GM18526 (cell line): ENCODE results near the gene PEX26.

Source experiments
- POLR2A ChIP-seq: IDR thresholded peaks from 3 replicates; pipeline ENCODE4 v1.6.1; 2011; ENCODE audit not compliant: insufficient read length; ENCODE audit errors: extremely low read depth

The PEX26 gene

DNA sequence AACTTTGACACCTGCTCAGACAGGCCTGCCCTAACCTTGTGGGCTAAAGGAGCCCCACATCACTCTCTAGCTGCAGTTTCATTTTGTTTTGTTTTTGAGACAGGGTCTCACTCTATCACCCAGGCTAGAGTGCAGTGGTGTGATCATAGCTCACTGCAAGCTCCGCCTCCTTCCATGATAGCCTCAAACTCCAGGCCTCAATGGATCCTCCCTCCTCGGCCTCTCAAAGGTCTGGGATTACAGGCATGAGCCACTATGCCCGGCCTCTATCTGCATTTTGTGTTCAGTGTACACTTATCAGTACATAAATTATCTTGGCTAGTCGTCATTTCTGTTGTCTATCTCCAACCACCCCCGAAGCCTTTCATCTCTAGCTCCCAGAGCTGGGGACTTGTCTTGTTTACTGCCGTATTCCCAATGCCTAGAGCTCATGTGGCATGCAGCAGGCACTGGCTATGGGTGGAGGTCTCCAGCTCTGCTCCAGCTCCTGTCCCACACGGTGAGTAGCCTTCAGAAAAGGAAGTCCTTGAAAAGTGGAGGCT is 22.1 kb upstream of the PEX26 start:
- no peak for TF ChIP-seq POLR2A

DNA sequence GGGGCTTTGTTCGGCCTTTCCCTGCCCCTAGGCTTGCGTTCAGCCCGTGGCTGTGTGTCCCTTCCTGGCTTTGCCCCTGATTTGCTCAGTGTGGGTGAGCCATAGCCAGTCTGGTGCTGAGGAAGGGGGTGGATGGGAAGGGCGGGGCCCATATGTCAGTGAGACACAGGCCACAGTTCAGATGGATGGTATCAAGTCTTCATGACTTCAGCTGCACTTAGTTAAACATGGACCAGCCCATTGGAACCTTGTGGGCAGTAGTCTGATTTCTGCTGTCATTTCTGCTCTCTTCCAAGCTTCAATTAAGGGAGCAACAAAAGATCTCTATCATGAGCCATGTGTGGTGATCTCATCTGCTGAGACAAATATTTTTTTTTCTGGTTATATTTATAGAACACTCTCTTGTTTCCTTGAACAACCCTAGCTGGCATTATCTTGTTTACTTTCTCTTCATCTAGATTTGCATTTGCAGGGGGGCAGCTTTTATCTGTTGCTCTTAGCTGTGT is 21.6 kb upstream of the PEX26 start:
- TF ChIP-seq POLR2A: no peak

DNA sequence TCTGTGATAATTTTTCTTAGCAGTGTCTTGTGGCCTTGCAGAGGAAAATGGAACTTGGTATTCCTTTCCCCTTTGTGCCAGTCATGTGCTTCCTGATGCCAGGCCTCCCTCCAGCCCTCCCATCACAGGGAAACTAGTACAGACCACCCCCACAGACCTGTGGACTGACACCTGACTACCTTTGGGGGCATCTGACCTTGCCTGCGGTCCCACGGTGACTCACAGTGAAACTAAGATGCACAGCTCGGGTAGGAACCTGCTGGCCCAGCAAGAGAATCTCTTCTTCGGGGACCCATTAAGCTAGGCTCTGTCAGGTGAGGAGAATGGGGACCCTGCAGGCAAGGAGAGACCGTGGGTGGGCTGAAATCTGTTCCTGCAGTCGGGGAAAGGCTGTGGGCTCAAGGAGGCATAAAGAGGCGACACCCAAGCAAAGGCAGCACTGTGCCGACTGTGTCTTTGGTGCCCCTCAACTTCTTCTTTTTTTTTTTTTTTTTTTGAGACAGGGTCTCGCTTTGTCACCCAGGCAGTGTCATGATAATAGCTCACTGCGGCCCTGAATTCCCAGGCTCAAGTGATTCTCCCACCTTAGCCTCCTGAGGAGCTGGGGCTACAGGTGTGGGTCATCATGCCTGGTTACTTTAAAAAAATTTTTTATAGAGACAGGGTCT is 20.8 kb upstream of the PEX26 start:
- TF ChIP-seq POLR2A: no peak

DNA sequence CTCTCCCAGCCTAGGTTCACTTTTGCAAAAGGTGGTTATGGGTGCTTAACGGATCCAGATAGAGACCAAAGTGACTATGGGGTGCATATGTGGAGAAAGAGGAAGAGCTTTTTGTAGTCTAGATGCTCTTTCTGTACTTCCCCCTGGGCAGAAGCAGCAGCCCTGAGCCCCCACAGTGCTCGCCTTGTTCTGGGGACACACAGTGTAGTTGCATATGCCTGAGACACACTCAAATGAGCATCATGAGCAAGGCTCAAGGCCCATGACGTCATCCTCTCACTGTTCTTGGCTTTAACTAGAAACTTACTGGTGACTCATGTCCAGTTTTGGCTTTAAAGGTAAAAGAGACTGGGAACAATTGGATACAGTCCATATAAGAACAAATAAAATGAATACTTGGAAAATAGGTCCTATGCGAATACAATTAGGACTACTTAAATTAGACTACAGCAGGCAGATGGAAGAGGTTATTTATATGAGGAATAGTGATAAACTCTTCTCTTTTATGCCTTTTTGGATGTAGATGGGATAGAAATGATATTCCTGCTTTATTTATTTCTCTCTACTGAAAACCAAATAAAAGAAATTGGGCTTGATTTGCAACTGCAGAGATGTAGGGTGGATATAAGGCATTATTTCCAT is 20.1 kb upstream of the PEX26 start:
- no peak for TF ChIP-seq POLR2A

DNA sequence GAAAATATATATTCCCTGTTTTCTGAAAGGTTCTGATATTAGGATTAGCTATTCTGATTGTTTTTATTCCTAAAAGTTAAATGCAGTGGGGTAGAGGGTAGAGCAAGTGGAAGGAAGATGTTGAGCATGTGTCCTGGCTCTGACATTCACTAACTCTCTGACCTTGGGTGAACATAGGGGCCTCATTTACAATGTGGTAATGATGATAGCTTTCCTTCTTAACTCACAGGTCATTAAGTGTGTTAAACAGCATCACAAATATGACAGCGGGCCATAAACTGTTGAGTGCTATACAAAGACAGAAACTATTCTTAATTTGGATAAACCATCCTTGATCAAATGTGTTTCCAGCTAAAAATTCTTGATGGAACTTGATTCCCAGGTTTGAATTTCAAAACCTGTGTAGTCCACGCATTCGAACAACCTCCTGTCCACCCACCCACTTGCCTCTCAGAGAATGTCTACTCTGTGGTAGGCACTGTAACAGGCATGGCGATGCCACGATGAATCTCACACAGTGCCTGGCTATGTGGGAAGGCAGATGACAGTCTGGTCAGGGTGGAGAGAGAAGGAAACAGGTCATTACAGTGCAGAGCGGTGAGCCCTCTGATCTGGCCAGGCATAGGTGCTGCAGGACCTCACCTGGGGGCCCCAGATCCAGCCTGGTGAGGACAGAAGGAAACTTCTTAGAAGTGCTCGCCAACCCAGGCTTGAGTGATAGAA is 19.3 kb upstream of the PEX26 start:
- TF ChIP-seq POLR2A: no peak

DNA sequence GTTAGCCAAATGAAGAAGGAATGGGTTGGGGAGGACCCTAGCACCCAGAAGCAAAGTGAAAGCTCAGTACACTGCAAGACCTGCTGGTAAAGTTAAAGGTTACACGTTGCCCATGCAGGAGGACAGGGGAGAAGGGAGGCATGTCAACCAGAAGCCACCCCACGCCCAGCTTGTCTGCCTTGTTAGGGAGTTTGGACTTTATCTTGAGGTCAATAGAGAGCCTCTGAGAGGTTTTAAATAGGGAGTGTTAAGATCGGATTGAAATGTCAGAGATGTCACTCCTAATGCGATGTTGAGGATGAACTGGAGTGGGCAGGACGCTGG is 18.7 kb upstream of the PEX26 start:
- TF ChIP-seq POLR2A: no peak

DNA sequence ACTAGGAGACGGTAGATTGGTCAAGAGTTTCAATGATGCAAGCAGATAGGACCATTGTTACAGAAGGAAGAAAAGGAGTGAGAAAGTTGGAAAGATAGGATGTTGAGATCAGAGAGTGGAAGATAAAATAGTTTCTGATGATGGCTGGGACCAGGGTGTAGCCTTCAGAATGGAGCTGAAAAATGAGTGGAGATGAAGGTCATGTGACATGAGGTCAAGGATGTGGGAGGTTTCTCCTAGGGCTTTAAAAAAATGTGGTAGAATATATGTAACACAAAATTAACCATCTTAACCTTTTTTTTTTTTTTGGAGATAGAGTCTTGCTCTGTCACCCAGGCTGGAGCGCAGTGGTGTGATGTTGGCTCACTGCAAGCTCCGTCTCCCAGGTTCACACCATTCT is 18.3 kb upstream of the PEX26 start:
- no peak for TF ChIP-seq POLR2A

DNA sequence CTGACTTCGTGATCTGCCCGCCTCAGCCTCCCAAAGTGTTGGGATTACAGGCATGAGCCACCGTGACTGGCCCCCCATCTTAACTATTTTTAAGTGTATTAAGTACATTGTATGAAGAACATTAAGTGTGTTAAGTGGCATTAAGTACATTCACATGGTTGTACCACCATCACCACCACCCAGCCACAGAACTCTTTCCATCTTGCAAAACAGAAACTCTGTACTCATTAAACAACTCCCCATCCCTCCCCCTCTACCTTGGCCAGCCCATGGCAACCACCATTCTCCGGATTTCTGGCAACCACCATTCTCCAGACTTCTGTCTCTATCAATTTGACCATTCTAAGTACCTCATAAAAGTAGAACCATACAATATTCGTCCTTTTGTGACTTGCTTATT is 17.8 kb upstream of the PEX26 start:
- TF ChIP-seq POLR2A: no peak

DNA sequence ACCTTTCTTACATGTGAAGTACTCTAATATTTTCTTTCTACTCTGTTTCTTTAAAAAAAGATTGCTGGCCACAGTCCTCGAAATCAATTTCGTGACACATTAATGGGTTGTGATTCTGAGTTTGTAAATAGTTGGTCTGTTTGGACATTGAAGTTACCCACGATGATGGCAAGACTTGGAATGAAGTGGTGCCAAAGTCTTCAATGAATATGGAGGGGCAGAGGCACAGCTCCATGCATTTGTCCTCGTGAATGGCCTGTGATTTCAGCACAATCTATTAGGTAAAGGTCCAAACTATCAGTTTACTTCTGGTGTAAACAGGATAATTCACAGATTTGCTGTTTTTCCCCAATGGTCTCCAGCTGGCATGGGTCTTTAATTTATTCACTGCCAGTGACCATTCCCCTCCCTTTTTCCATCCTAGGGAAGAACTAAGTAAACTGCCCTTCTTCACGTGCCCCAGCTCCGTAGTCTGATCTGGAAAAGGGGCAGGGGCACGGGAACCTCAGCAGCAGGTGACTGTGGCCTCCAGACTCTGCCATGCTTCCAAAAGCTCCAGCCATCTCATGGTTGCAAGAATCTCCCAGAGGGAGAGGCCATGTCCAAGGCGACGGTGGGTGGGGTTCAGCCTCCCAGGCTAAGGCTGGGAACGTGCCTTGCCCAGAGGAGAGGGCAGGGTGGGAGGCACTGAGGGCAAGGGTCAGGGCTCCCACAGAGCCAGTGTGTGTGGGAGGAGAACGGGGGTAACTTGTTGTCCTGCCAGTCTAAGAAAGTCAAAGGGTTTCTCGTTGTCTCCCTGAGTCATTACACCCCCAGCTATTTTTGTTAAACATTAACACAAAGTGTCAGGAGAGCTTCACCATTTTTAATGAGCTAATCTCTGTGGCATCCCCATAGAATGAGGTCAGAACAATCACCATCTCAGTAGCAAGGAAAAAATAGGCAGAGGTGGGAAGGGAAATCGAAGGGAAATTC is 16.9 kb upstream of the PEX26 start:
- TF ChIP-seq POLR2A: no peak

DNA sequence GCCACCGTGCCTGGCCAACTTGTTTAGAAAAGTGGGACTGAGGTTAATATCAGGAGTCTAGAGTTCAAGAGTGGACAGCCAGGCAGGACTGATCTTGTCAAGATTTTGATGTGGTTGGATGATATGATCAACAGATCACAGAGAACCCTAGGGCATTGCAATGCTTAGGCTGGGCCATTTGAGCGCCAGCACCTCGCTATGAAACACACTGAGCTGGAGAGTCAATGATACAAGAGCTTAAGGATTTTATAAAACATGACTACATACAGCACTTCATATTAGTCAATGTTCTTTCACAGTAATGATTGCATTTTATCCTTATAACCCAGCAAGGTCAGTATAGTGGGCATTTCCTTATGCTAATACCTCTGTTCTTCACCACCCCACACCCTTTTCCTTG is 15.4 kb upstream of the PEX26 start:
- no peak for TF ChIP-seq POLR2A

DNA sequence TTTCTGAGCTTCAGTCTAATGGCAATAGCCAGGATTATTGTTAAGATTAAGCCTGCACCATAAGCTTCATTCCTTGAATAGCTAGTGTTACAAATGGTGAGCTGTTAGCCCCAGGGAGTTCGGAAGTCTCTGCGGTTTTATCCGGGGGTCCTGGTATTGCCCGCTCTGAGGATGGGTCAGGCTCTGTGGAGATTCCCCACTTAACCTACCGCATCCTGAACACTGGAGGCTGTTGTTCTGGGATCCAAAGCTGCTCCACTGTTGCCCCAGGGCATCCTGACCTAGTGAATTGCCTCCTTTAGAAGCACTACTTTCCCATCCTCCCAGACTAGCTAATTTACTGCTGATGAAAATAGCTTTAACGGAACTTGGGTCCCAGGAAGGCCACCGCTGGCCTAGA is 14.5 kb upstream of the PEX26 start:
- TF ChIP-seq POLR2A: no peak

DNA sequence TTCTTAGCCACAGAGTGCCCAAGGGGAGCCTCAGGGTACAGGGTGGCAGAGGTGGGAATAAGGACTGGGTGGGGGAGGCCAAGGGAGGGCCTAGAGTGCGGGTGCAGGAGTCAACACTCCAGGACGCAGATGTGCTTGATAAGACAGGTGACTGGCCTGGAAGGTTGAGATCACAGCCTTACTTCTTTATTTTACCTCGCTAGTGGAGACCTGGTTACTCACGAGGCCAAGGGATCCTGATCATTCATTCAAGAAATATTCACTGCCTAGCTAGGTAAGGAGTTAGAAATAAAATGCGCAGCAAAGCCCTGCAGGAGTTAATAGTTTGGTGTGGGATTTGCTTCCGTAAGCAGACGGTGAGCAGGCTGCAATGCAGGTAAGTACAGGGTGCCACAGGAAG is 13.2 kb upstream of the PEX26 start:
- TF ChIP-seq POLR2A: no peak

DNA sequence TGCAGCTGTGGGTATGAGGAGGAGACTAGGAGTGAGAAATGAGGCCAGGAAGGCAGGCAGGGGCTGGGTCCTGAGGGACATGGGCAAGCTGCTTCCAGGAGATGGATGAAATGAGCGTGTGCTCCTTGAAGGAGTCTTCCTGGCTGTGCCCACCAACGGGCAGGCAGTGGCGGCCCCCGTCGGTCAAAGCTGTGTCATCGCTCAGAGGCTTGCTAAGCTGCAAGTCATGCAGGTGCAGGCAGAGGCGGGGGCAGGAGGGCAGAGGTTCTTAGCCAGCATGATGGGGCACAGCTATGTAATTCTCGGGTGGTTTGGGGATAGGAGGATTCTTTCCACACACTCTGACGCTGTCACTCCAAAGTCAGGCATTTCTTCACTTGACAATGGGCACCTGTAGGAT is 12.5 kb upstream of the PEX26 start:
- no peak for TF ChIP-seq POLR2A

DNA sequence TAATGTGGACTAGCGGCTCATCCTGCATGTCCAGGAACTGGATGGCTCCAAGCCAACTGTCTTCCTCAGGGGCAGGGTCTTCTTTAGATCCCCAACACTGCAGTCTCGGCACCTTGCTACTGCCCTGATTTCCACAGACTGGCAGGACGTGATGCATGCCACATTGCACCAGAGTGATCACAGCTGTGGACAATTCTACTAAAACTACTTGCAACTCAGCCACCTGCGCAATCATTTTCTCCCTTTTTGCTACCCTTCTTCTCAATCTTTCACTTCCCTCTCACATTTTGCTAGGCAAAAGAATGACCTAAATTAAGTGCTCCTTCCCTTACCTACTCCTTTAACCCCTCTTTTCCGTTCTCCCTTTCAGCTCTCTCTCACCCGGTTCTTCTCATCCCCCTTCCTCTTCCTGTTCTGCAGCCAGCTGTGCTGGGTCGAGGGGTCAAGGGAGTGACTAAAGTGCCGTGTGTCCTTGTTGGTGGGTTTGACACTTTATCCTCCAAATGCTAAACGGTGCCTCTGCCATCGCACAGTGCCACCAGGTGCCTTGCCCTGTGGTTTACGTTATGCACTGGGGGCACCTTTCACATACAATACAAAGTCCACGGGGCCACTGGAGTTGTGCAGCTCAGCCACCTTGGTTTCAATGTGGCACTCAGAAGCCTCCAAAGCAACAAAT is 11.5 kb upstream of the PEX26 start:
- no peak for TF ChIP-seq POLR2A
